Activated naive CD8-positive, alpha-beta T cell treated with anti-CD3 and anti-CD28 coated beads, Interleukin-2, amount 10 ng/mL, durations not matched to agents 7 days and 5 days (primary cell): ENCODE measurements around the gene C1QBP. TPM values are rescaled to one million over a fixed set of nuclear protein-coding genes. Genes with fewer than 3 reads are reported as not detected.
A peak's percentile ranks its signal among the peaks of the same experiment; 100 is the strongest.

Source experiments
- ATAC-seq: fragments of 150-1000 bp; cut with Tn5 transposase; one replicate; pipeline ENCODE4 v1.10.0; 2021; ENCODE audit warnings: low read depth, moderate library complexity
- POLR2A ChIA-PET: fragments of 350-600 bp; sonication (Branson Sonifier 250); formaldehyde crosslinking; loops from one replicate; lab custom pipeline; 2021; ENCODE audit warnings: antibody characterized with exemption; lab: Charles Lee
- DNase-seq: peaks from one replicate; pipeline ENCODE4 v3.0.0; 2021
- H3K27ac Mint-ChIP-seq: one replicate; pipeline ENCODE4 v1.8.0; 2022; ENCODE audit warnings: mild to moderate bottlenecking, mixed read lengths
- H3K27me3 Mint-ChIP-seq: one replicate; pipeline ENCODE4 v1.8.0; 2022; ENCODE audit warnings: mild to moderate bottlenecking, moderate library complexity, mixed read lengths
- H3K36me3 Mint-ChIP-seq: one replicate; pipeline ENCODE4 v1.8.0; 2021; ENCODE audit warnings: mild to moderate bottlenecking, mixed read lengths
- H3K4me1 Mint-ChIP-seq: one replicate; pipeline ENCODE4 v1.8.0; 2021; ENCODE audit warnings: mixed read lengths
- H3K4me3 Mint-ChIP-seq: one replicate; pipeline ENCODE4 v1.8.0; 2022; ENCODE audit warnings: mild to moderate bottlenecking, moderate library complexity, mixed read lengths
- H3K9me3 Mint-ChIP-seq: one replicate; pipeline ENCODE4 v1.8.0; 2021; ENCODE audit warnings: mixed read lengths
- total RNA-seq, 2 experiments: library from RNA; stranded (reverse); gene quantifications; one replicate each; pipeline ENCODE4 v1.2.3, GENCODE V29; 2021

The C1QBP gene
- total RNA-seq, 2 experiments from 2014 or later = 109 to 112 TPM

- ATAC-seq = no peak
- POLR2A ChIA-PET = interaction anchor here (0.5 to 1.0 kb wide), 4 partner anchors 10 to 48 kb away, joined by 4 read pairs; partner anchors contain the start of gene C1QBP
Measured at GRCh38 chr17:5429191-5429887, 9.6 kb downstream of the C1QBP start.

GRCh38 chr17:5425826-5426225 is 13.1 kb downstream of the C1QBP start:
- DNase-seq = no peak
- POLR2A ChIA-PET = no interaction called here
- no peaks in the 10 kb centered on the region for H3K9me3 Mint-ChIP-seq
- no peak for ATAC-seq
- H3K36me3 Mint-ChIP-seq = peaks cover 27% of the 10 kb centered on the region
- no peak overlapping the region for H3K4me3 Mint-ChIP-seq
- H3K27ac Mint-ChIP-seq = no peak overlapping the region
- no peaks in the 10 kb centered on the region for H3K27me3 Mint-ChIP-seq
- peaks cover 16% of the 10 kb centered on the region for H3K4me1 Mint-ChIP-seq

More at GRCh38 chr17:5429191-5429887, 9.6 kb downstream of the C1QBP start:
- no peak for DNase-seq
- H3K36me3 Mint-ChIP-seq = peaks cover 29% of the 10 kb centered on the region
- H3K27ac Mint-ChIP-seq = peak overlapping the region; percentile 26
- H3K4me3 Mint-ChIP-seq = no peak overlapping the region
- peaks cover 13% of the 10 kb centered on the region for H3K4me1 Mint-ChIP-seq
- H3K27me3 Mint-ChIP-seq = no peaks in the 10 kb centered on the region
- no peaks in the 10 kb centered on the region for H3K9me3 Mint-ChIP-seq

- Mint-ChIP-seq H3K9me3 (no peaks in the 10 kb centered on the region), H3K36me3 (peaks cover 24% of the 10 kb centered on the region), H3K4me3 (no peak overlapping the region), H3K4me1 (peaks cover 20% of the 10 kb centered on the region), H3K27ac (peak overlapping the region; percentile 34), H3K27me3 (no peaks in the 10 kb centered on the region)
- ATAC-seq (no peak), DNase-seq (no peak)
- POLR2A ChIA-PET = interaction anchor here (0.7 to 3.0 kb wide), 2 partner anchors 13 to 55 kb away, joined by 6 to 10 read pairs; partner anchors contain the start of gene C1QBP
Measured at GRCh38 chr17:5424909-5425308, 14.0 kb downstream of the C1QBP start.

- no peak for ATAC-seq
- no peak overlapping the region for H3K27ac Mint-ChIP-seq
- H3K4me3 Mint-ChIP-seq = no peak overlapping the region
Measured at GRCh38 chr17:5422505-5422904, 16.4 kb downstream of the C1QBP start.

GRCh38 chr17:5419959-5420653 is 18.8 kb downstream of the C1QBP start, which contains the start of gene RPAIN:
Gene RPAIN, plus strand, starts transcription at chr17:5420182. Its CDS starts 29 bp downstream, at chr17:5420211.
- peak; percentile 87 for DNase-seq
- H3K4me1 Mint-ChIP-seq = peaks cover 28% of the 10 kb centered on the region
- H3K9me3 Mint-ChIP-seq = no peaks in the 10 kb centered on the region
- peaks cover 16% of the 10 kb centered on the region for H3K36me3 Mint-ChIP-seq
- H3K27ac Mint-ChIP-seq = peak within 1 kb of the TSS; percentile 99
- POLR2A ChIA-PET = interaction anchor here (0.6 to 2.0 kb wide), 12 partner anchors 9 to 1277 kb away, joined by 3 to 21 read pairs (median 4); partner anchors contain the start of genes C1QBP, CYB5D2, DERL2 and MIS12
- ATAC-seq = peak; percentile 66
- H3K27me3 Mint-ChIP-seq = no peaks in the 10 kb centered on the region
- H3K4me3 Mint-ChIP-seq = peak within 1 kb of the TSS; percentile 100

More at GRCh38 chr17:5422505-5422904, 16.4 kb downstream of the C1QBP start:
- Mint-ChIP-seq H3K27me3 (no peaks in the 10 kb centered on the region), H3K9me3 (no peaks in the 10 kb centered on the region), H3K36me3 (peaks cover 18% of the 10 kb centered on the region), H3K4me1 (peaks cover 25% of the 10 kb centered on the region)
- no peak for DNase-seq
- POLR2A ChIA-PET = interaction anchor here (1.6 to 3.0 kb wide), 2 partner anchors 10 to 16 kb away, joined by 5 to 10 read pairs; partner anchors contain the start of gene C1QBP

GRCh38 chr17:5419356-5419958 is 19.5 kb downstream of the C1QBP start, which contains the start of gene NUP88:
Gene NUP88, minus strand, starts transcription at chr17:5419662. Its CDS starts 12 bp downstream, at chr17:5419650.
- peak within 1 kb of the TSS; percentile 99 for H3K27ac Mint-ChIP-seq
- POLR2A ChIA-PET = interaction anchor here (0.6 to 2.0 kb wide), 12 partner anchors 9 to 1276 kb away, joined by 3 to 21 read pairs (median 4); partner anchors contain the start of genes C1QBP, CYB5D2, DERL2 and MIS12
- peak within 1 kb of the TSS; percentile 100 for H3K4me3 Mint-ChIP-seq
- H3K9me3 Mint-ChIP-seq = no peaks in the 10 kb centered on the region
- no peaks in the 10 kb centered on the region for H3K27me3 Mint-ChIP-seq
- peaks cover 25% of the 10 kb centered on the region for H3K4me1 Mint-ChIP-seq
- ATAC-seq = peak; percentile 97
- DNase-seq = peak; percentile 94
- H3K36me3 Mint-ChIP-seq = peaks cover 17% of the 10 kb centered on the region

- no peaks in the 10 kb centered on the region for H3K27me3 Mint-ChIP-seq
- H3K36me3 Mint-ChIP-seq = peaks cover 17% of the 10 kb centered on the region
- peak overlapping the region; percentile 100 for H3K4me3 Mint-ChIP-seq
- peak overlapping the region; percentile 99 for H3K27ac Mint-ChIP-seq
- no peak for DNase-seq
- POLR2A ChIA-PET = interaction anchor here (1.0 to 2.0 kb wide), 9 partner anchors 8 to 1276 kb away, joined by 3 to 21 read pairs (median 4); partner anchors contain the start of genes C1QBP, CYB5D2, DERL2 and MIS12
- no peaks in the 10 kb centered on the region for H3K9me3 Mint-ChIP-seq
- peaks cover 25% of the 10 kb centered on the region for H3K4me1 Mint-ChIP-seq
- ATAC-seq = peak; percentile 10
Measured at GRCh38 chr17:5418858-5419355, 20.0 kb downstream of the C1QBP start.

- peak overlapping the region; percentile 64 for H3K4me3 Mint-ChIP-seq
- H3K27ac Mint-ChIP-seq = peak overlapping the region; percentile 21
- no peaks in the 10 kb centered on the region for H3K9me3 Mint-ChIP-seq
- H3K36me3 Mint-ChIP-seq = peaks cover 17% of the 10 kb centered on the region
- POLR2A ChIA-PET = interaction anchor here (1.3 kb wide), 1 partner anchor 70 kb away, joined by 5 read pairs; the partner anchor contains the start of genes DERL2 and MIS12
- DNase-seq = no peak
- H3K27me3 Mint-ChIP-seq = no peaks in the 10 kb centered on the region
- ATAC-seq = no peak
- H3K4me1 Mint-ChIP-seq = peaks cover 26% of the 10 kb centered on the region
Measured at GRCh38 chr17:5416901-5417300, 22.1 kb downstream of the C1QBP start.

GRCh38 chr17:5413682-5414081 is 25.3 kb downstream of the C1QBP start:
- Mint-ChIP-seq H3K4me1 (peaks cover 19% of the 10 kb centered on the region), H3K27me3 (no peaks in the 10 kb centered on the region), H3K36me3 (peaks cover 26% of the 10 kb centered on the region), H3K4me3 (no peak overlapping the region), H3K9me3 (no peaks in the 10 kb centered on the region), H3K27ac (no peak overlapping the region)
- DNase-seq (no peak), ATAC-seq (no peak)
- POLR2A ChIA-PET = interaction anchor here (0.9 kb wide), 1 partner anchor 25 kb away, joined by 3 read pairs; the partner anchor contains the start of gene C1QBP

GRCh38 chr17:5410594-5411272 is 28.2 kb downstream of the C1QBP start:
- POLR2A ChIA-PET = interaction anchor here (1.0 kb wide), 1 partner anchor 9 kb away, joined by 4 read pairs; the partner anchor contains the start of genes NUP88 and RPAIN
- Mint-ChIP-seq H3K27ac (peak overlapping the region; percentile 21), H3K4me3 (no peak overlapping the region)

GRCh38 chr17:5408186-5408585 is 30.8 kb downstream of the C1QBP start:
- H3K9me3 Mint-ChIP-seq = no peaks in the 10 kb centered on the region
- H3K36me3 Mint-ChIP-seq = peaks cover 36% of the 10 kb centered on the region
- no peak overlapping the region for H3K27ac Mint-ChIP-seq
- H3K27me3 Mint-ChIP-seq = no peaks in the 10 kb centered on the region
- POLR2A ChIA-PET = no interaction called here
- ATAC-seq (no peak), DNase-seq (no peak)
- peaks cover 10% of the 10 kb centered on the region for H3K4me1 Mint-ChIP-seq
- no peak overlapping the region for H3K4me3 Mint-ChIP-seq

More at GRCh38 chr17:5410594-5411272, 28.2 kb downstream of the C1QBP start:
- Mint-ChIP-seq H3K27me3 (no peaks in the 10 kb centered on the region), H3K36me3 (peaks cover 24% of the 10 kb centered on the region), H3K4me1 (peaks cover 10% of the 10 kb centered on the region), H3K9me3 (no peaks in the 10 kb centered on the region)
- ATAC-seq (no peak), DNase-seq (no peak)

- POLR2A ChIA-PET = interaction anchor here (0.8 to 1.3 kb wide), 2 partner anchors 10 to 34 kb away, joined by 4 to 5 read pairs; partner anchors contain the start of gene C1QBP
- H3K36me3 Mint-ChIP-seq = peaks cover 31% of the 10 kb centered on the region
- H3K4me3 Mint-ChIP-seq = no peak overlapping the region
- ATAC-seq = no peak
- H3K9me3 Mint-ChIP-seq = no peaks in the 10 kb centered on the region
- peaks cover 5% of the 10 kb centered on the region for H3K4me1 Mint-ChIP-seq
- H3K27ac Mint-ChIP-seq = no peak overlapping the region
- DNase-seq = no peak
- no peaks in the 10 kb centered on the region for H3K27me3 Mint-ChIP-seq
Measured at GRCh38 chr17:5405400-5405799, 33.6 kb downstream of the C1QBP start.
